C4-2B (cell line): ENCODE measurements around the gene GNPNAT1.

Experiments used
- ZFX ChIP-seq: fragments of 450-650 bp; IDR thresholded peaks from 2 replicates; pipeline ENCODE4 v1.6.1; 2017
- TF ChIP-seq, protein P1 (sequence below): fragments of 450-650 bp; conservative IDR thresholded peaks from 2 replicates; pipeline ENCODE4 v1.5.1; 2017; ENCODE audit warnings: mild to moderate bottlenecking

DNA sequence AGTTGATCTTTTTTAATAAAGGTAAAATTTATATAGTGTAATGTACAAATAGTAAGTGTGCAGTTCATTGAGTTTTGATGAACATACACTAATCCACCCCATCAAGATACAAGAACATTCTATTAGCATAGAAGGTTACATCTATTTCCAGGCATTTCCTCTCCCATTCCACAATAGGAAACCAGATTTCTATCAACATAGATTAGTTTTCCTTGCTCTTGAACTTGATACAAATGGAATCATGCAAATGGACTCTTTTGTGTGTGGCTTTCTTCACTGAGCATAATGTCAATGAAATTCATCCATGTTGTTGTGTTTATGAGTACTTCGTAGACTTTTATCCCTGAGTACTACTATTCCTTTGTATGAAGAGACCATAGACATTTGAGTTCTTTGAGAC is 50.7 kb downstream of the GNPNAT1 start:
- TF ChIP-seq, protein P1, sequence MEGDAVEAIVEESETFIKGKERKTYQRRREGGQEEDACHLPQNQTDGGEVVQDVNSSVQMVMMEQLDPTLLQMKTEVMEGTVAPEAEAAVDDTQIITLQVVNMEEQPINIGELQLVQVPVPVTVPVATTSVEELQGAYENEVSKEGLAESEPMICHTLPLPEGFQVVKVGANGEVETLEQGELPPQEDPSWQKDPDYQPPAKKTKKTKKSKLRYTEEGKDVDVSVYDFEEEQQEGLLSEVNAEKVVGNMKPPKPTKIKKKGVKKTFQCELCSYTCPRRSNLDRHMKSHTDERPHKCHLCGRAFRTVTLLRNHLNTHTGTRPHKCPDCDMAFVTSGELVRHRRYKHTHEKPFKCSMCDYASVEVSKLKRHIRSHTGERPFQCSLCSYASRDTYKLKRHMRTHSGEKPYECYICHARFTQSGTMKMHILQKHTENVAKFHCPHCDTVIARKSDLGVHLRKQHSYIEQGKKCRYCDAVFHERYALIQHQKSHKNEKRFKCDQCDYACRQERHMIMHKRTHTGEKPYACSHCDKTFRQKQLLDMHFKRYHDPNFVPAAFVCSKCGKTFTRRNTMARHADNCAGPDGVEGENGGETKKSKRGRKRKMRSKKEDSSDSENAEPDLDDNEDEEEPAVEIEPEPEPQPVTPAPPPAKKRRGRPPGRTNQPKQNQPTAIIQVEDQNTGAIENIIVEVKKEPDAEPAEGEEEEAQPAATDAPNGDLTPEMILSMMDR = no peak
- TF ChIP-seq ZFX = no peak
